K562 (cell line): Measurements from ENCODE around the gene GLT8D2. TPM values are rescaled to one million over a fixed set of nuclear protein-coding genes. Genes with fewer than 3 reads are reported as not detected.

Experiments
- ATF1 ChIP-seq, 2 experiments: fragments of 450-650 bp in 1 of 2; IDR thresholded peaks; 2 replicates each; pipeline ENCODE4 v1.6.1; 2016; ENCODE audit warnings: missing compliant biosample characterization in 1 of 2, missing genetic modification characterization in 1 of 2
- CBFA2T2 ChIP-seq: fragments of 450-650 bp; conservative IDR thresholded peaks from 2 replicates; pipeline ENCODE4 v1.6.1; 2017; ENCODE audit warnings: mild to moderate bottlenecking
- CREB1 ChIP-seq, 2 experiments: sonication (generic) in 1 of 2; formaldehyde crosslinking in 1 of 2; IDR thresholded peaks; 2 replicates each; pipeline versions ENCODE4 v1.6.1 to v1.8.0; 2012 to 2022; ENCODE audit warnings: inconsistent platforms in 1 of 2, mild to moderate bottlenecking in 1 of 2, missing genetic modification reagents in 1 of 2, moderate library complexity in 1 of 2
- DACH1 ChIP-seq: fragments of 450-650 bp; IDR thresholded peaks from 2 replicates; pipeline ENCODE4 v1.6.1; 2018; ENCODE audit not compliant: partially characterized antibody
- DDX20 ChIP-seq: fragments of 450-650 bp; IDR thresholded peaks from 2 replicates; pipeline ENCODE4 v1.6.1; 2016; ENCODE audit warnings: missing genetic modification characterization, low read depth, mild to moderate bottlenecking, missing compliant biosample characterization, moderate library complexity
- EP300 ChIP-seq: IDR thresholded peaks from 2 replicates; pipeline ENCODE4 v1.6.1; 2012; ENCODE audit warnings: low read length, improper control_type of control experiment
- FIP1L1 ChIP-seq: fragments of 200-400 bp; formaldehyde crosslinking; IDR thresholded peaks from 2 replicates; pipeline ENCODE4 v1.6.1; 2018; ENCODE audit warnings: mild to moderate bottlenecking, low read depth, low read length; ENCODE audit not compliant: poor library complexity, severe bottlenecking
- KDM2B ChIP-seq: fragments of 250-450 bp; sonication (Bioruptor Pico); IDR thresholded peaks from 2 replicates; pipeline ENCODE4 v1.8.0; 2021; ENCODE audit warnings: mild to moderate bottlenecking, moderate library complexity
- KDM5B ChIP-seq: fragments of 200-600 bp; sonication (generic); IDR thresholded peaks from 2 replicates; pipeline ENCODE4 v1.6.1; 2012; ENCODE audit warnings: low read depth, mild to moderate bottlenecking, moderate library complexity, low read length, control low read depth, inconsistent platforms; ENCODE audit not compliant: insufficient replicate concordance
- KLF1 ChIP-seq: fragments of 450-650 bp; IDR thresholded peaks from 2 replicates; pipeline ENCODE4 v1.6.1; 2016; ENCODE audit warnings: missing genetic modification characterization, missing compliant biosample characterization
- KLF6 ChIP-seq: fragments of 250-450 bp; sonication (Bioruptor Pico); IDR thresholded peaks from 2 replicates; pipeline ENCODE4 v1.4.0; 2020; ENCODE audit warnings: mild to moderate bottlenecking, moderate library complexity, borderline replicate concordance
- LCOR ChIP-seq: sonication (generic); formaldehyde crosslinking; IDR thresholded peaks from 2 replicates; pipeline ENCODE4 v1.8.0; 2022; ENCODE audit warnings: mild to moderate bottlenecking, missing genetic modification reagents
- MYC ChIP-seq, 2 experiments: fragments of 250-450 bp in 1 of 2; sonication (Bioruptor Pico) in 1 of 2; IDR thresholded peaks; 2 replicates each; pipeline versions ENCODE4 v1.5.1 to v1.6.1; 2012 to 2021; ENCODE audit warnings: low read depth in 2 of 2, borderline replicate concordance in 1 of 2, improper control_type of control experiment in 1 of 2, low read length in 1 of 2, mild to moderate bottlenecking in 1 of 2, moderate library complexity in 1 of 2
- PCBP2 ChIP-seq: fragments of 200-400 bp; formaldehyde crosslinking; IDR thresholded peaks from 2 replicates; pipeline ENCODE4 v1.6.1; 2018; ENCODE audit warnings: low read length, low read depth, mild to moderate bottlenecking, moderate library complexity; ENCODE audit not compliant: poor library complexity, severe bottlenecking
- PML ChIP-seq: IDR thresholded peaks from 2 replicates; pipeline ENCODE4 v1.6.1; 2012; ENCODE audit warnings: low read length, inconsistent platforms
- PTRF ChIP-seq: fragments of 450-650 bp; IDR thresholded peaks from 2 replicates; pipeline ENCODE4 v1.6.1; 2016; ENCODE audit warnings: mild to moderate bottlenecking, missing genetic modification characterization, missing compliant biosample characterization
- SAP30 ChIP-seq: fragments of 200-600 bp; sonication (generic); IDR thresholded peaks from 2 replicates; pipeline ENCODE4 v1.6.1; 2012; ENCODE audit warnings: borderline replicate concordance, low read depth, mild to moderate bottlenecking, moderate library complexity, low read length, control low read depth, inconsistent platforms; ENCODE audit not compliant: insufficient read depth, poor library complexity, severe bottlenecking
- TAF1 ChIP-seq: IDR thresholded peaks from 2 replicates; pipeline ENCODE4 v1.6.1; 2011; ENCODE audit warnings: mild to moderate bottlenecking, low read length, moderate library complexity; ENCODE audit not compliant: insufficient read depth, control insufficient read depth, severe bottlenecking; ENCODE audit errors: extremely low read depth
- TOE1 ChIP-seq, 2 experiments: fragments of 450-650 bp in 1 of 2; sonication (generic) in 1 of 2; formaldehyde crosslinking in 1 of 2; IDR thresholded peaks; 2 replicates each; pipeline versions ENCODE4 v1.7.1 to v1.8.0; 2016 to 2022; ENCODE audit warnings: borderline replicate concordance in 2 of 2, mild to moderate bottlenecking in 2 of 2, antibody characterized with exemption in 1 of 2, inconsistent platforms in 1 of 2, low read depth in 1 of 2, missing genetic modification reagents in 1 of 2, moderate library complexity in 1 of 2
- VEZF1 ChIP-seq: fragments of 200-800 bp; sonication (Bioruptor generic); IDR thresholded peaks from 2 replicates; pipeline ENCODE4 v1.6.1; 2017; ENCODE audit warnings: missing genetic modification characterization, missing compliant biosample characterization
- polyA plus RNA-seq, 8 experiments: library from polyadenylated mRNA; depleted of rRNA in 4 of 8; stranded (reverse) in 5 of 8; unstranded in 3 of 8; fragments of >200 nt; fragmentation: Nextera tagmentation in 2 of 8; fragmentation: Illumina TruSeq in 1 of 8; extraction: Ambion mirVana in 2 of 8; extraction: Trizol in 1 of 8; gene quantifications; 2 replicates each; pipeline versions ENCODE4 v1.2.1 to v1.2.3, GENCODE V29; 2011 to 2014; ENCODE audit warnings: inconsistent platforms in 1 of 8, missing spikeins in 1 of 8
- total RNA-seq, 7 experiments: library from RNA; depleted of rRNA in 6 of 7; stranded (reverse); fragments of >200 nt in 6 of 7; fragmentation: Illumina TruSeq in 2 of 7; extraction: Trizol in 2 of 7; gene quantifications; 2 replicates each; pipeline versions ENCODE4 v1.2.1 to v1.2.3, GENCODE V29; 2011 to 2021; ENCODE audit warnings: low replicate concordance in 1 of 7

Gene GLT8D2
- total and polyA plus RNA-seq, 9 of the 15 experiments (the other 6 are each of a cell fraction or from before 2014, with no cell fraction given), result 0.18 to 0.27 (median 0.18) TPM; not detected in 6

- TF ChIP-seq KDM5B (peak; percentile 61), PTRF (no peak), LCOR (CRISPR knock-in tag) (peak; percentile 39; the same call in 1 of the 2 replicates), TOE1 (IDR thresholded peaks at IDR 0.05; ENCODE audit: borderline replicate concordance) (peak; percentile 93), TOE1 (CRISPR knock-in tag; IDR thresholded peaks at IDR 0.05; ENCODE audit: borderline replicate concordance, low read depth) (no peak), PML (0 out of 2 replicates have a peak, but pooled peaks have one; percentile 32), MYC (IDR thresholded peaks at IDR 0.05; ENCODE audit: low read depth, low read length) (peak; percentile 61), MYC (CRISPR knock-in tag; IDR thresholded peaks at IDR 0.05; ENCODE audit: borderline replicate concordance, low read depth) (no peak), SAP30 (peak; percentile 99), CBFA2T2 (peak; percentile 78), FIP1L1 (peak; percentile 52), PCBP2 (peak; percentile 17), DDX20 (no peak), ATF1 (CRISPR knock-in tag; IDR thresholded peaks at IDR 0.05) (no peak), ATF1 (tag; IDR thresholded peaks at IDR 0.05) (peak; percentile 78), KLF1 (0 out of 2 replicates have a peak, but pooled peaks have one; percentile 38), DACH1 (peak; percentile 93), KLF6 (CRISPR knock-in tag) (0 out of 2 replicates have a peak, but pooled peaks have one; percentile 10), VEZF1 (CRISPR knock-in tag) (peak; percentile 100), TAF1 (peak; percentile 55), CREB1 (IDR thresholded peaks at IDR 0.05) (no peak), CREB1 (CRISPR knock-in tag; IDR thresholded peaks at IDR 0.05) (peak; percentile 45; the same call in 1 of the 2 replicates), KDM2B (CRISPR knock-in tag) (0 out of 2 replicates have a peak, but pooled peaks have one; percentile 7), EP300 (0 out of 2 replicates have a peak, but pooled peaks have one; percentile 3)
These were observed 14.2 kb upstream of the GLT8D2 start, which contains the start of gene HCFC2 (continued) for GRCh38 chr12:104064031-104064841.
